NOMO-1 (cell line): ENCODE results near the gene SKA1.
"Not testable (repeated sequence)": the region's sequence is repeated elsewhere in the genome, so short reads cannot be mapped to it uniquely, and the experiment has no call there.

Source experiments
- DNase-seq, 2 experiments: peaks; one replicate each; lab custom pipeline; 2025; ENCODE audit not compliant: unreplicated experiment in 2 of 2; lab: John Stamatoyannopoulos, UW

Gene SKA1

GRCh38 chr18:50393802-50394201 is 19.0 kb downstream of the SKA1 start:
- no peak for DNase-seq

- no peak for DNase-seq
These were observed 20.2 kb downstream of the SKA1 start for GRCh38 chr18:50395093-50395492.

- DNase-seq: no peak
These were observed 21.3 kb downstream of the SKA1 start for GRCh38 chr18:50396005-50396660.

GRCh38 chr18:50397023-50397422 is 22.2 kb downstream of the SKA1 start:
- DNase-seq: no peak

GRCh38 chr18:50398099-50398498 is 23.3 kb downstream of the SKA1 start:
- no peak for DNase-seq

- DNase-seq: no peak
These were observed 24.1 kb downstream of the SKA1 start for GRCh38 chr18:50398947-50399346.

GRCh38 chr18:50399582-50399981 is 24.7 kb downstream of the SKA1 start:
- DNase-seq: no peak

- DNase-seq: not testable (repeated sequence)
These were observed 25.6 kb downstream of the SKA1 start for GRCh38 chr18:50400438-50400837.

- DNase-seq: no peak
These were observed 26.4 kb downstream of the SKA1 start for GRCh38 chr18:50401295-50401694.

GRCh38 chr18:50401888-50402287 is 27.0 kb downstream of the SKA1 start:
- no peak for DNase-seq

- not testable (repeated sequence) for DNase-seq
These were observed 30.1 kb downstream of the SKA1 start for GRCh38 chr18:50404752-50405581.

GRCh38 chr18:50405582-50406271 is 30.9 kb downstream of the SKA1 start:
- no peak for DNase-seq

GRCh38 chr18:50409236-50409635 is 34.4 kb downstream of the SKA1 start:
- no peak for DNase-seq

GRCh38 chr18:50410008-50410407 is 35.2 kb downstream of the SKA1 start:
- DNase-seq: no peak

GRCh38 chr18:50410894-50411293 is 36.0 kb downstream of the SKA1 start:
- no peak for DNase-seq

GRCh38 chr18:50416832-50417231 is 42.0 kb downstream of the SKA1 start:
- DNase-seq: not testable (repeated sequence)

- DNase-seq: not testable (repeated sequence)
These were observed 42.9 kb downstream of the SKA1 start for GRCh38 chr18:50417705-50418104.

- no peak for DNase-seq
These were observed 43.8 kb downstream of the SKA1 start for GRCh38 chr18:50418650-50419049.

- no peak for DNase-seq
These were observed 47.5 kb downstream of the SKA1 start for GRCh38 chr18:50422286-50422898.

- peak; percentile 9 to 24 for DNase-seq
These were observed 50.2 kb downstream of the SKA1 start for GRCh38 chr18:50424877-50425690.
